ENCODE measurements around the gene MIA2.

MIA2 gene

GRCh38 chr14:39425947-39426346 is 192.2 kb downstream of the MIA2 start:
- no peak overlapping the region for H2BK15ac ChIP-seq (ENCODE audit: low read depth, poor library complexity, severe bottlenecking)
- H3K4me2 ChIP-seq (ENCODE audit: low read length, poor library complexity, severe bottlenecking) = no peak overlapping the region
- H3K23ac ChIP-seq (ENCODE audit: low read length in 2 of 2) = no peak overlapping the region
- H4K91ac ChIP-seq (ENCODE audit: low read length) = no peak overlapping the region
- 100% methylated on average over 1 of the region's 3 CpGs for WGBS
- DNase-seq = no peak
- H3K14ac ChIP-seq (ENCODE audit: low read length in 2 of 2) = no peak overlapping the region
- H2BK12ac ChIP-seq (ENCODE audit: low read length in 2 of 2) = no peak overlapping the region
- no peak overlapping the region for H3K4ac ChIP-seq (ENCODE audit: low read depth in 1 of 2, low read length in 2 of 2)
- no peak overlapping the region for H2BK120ac ChIP-seq (ENCODE audit: low read depth, low read length)
- H3K9me3 ChIP-seq (ENCODE audit: control insufficient read depth, low read length) = no peaks in the 10 kb centered on the region
- no peak overlapping the region for H2AK5ac ChIP-seq (ENCODE audit: low read length, severe bottlenecking)
- H3K79me1 ChIP-seq (replicated peaks; ENCODE audit: low read length, poor library complexity, severe bottlenecking) = peaks cover 20% of the 10 kb centered on the region
- no peak overlapping the region for H2AFZ ChIP-seq (ENCODE audit: low read depth, low read length)
- H3K36me3 ChIP-seq (ENCODE audit: control insufficient read depth in 1 of 2, insufficient read depth in 2 of 2, low read depth in 1 of 2, low read length in 2 of 2) = no peaks in the 10 kb centered on the region
- no peaks in the 10 kb centered on the region for H3K27me3 ChIP-seq (ENCODE audit: control insufficient read depth in 1 of 2, insufficient read depth in 1 of 2, low read length in 2 of 2)
- no peak overlapping the region for H3K18ac ChIP-seq (ENCODE audit: low read depth in 1 of 2, low read length in 2 of 2)
- no peak overlapping the region for H2BK5ac ChIP-seq (ENCODE audit: low read depth, low read length, poor library complexity, severe bottlenecking)
- H3K27ac ChIP-seq (ENCODE audit: low read length, poor library complexity, severe bottlenecking) = no peak overlapping the region
- peaks cover 2% of the 10 kb centered on the region for H3K4me1 ChIP-seq (ENCODE audit: control insufficient read depth, insufficient read depth, low read depth, low read length)
- peak overlapping the region; percentile 66 for H3K9ac ChIP-seq (ENCODE audit: low read length)
- H3K4me3 ChIP-seq (ENCODE audit: insufficient read depth in 1 of 2, low read depth in 1 of 2, low read length in 2 of 2) = peak overlapping the region in 1 of 2 experiments; percentile 19
- no peak overlapping the region for H4K8ac ChIP-seq (ENCODE audit: low read length)

GRCh38 chr14:39426605-39427004 is 192.9 kb downstream of the MIA2 start:
- H3K36me3 ChIP-seq (ENCODE audit: control insufficient read depth in 1 of 2, insufficient read depth in 2 of 2, low read depth in 1 of 2, low read length in 2 of 2) = no peaks in the 10 kb centered on the region
- H3K18ac ChIP-seq (ENCODE audit: low read depth in 1 of 2, low read length in 2 of 2) = no peak overlapping the region
- no peak overlapping the region for H2BK120ac ChIP-seq (ENCODE audit: low read depth, low read length)
- no peak overlapping the region for H3K23ac ChIP-seq (ENCODE audit: low read length in 2 of 2)
- peaks cover 18% of the 10 kb centered on the region for H3K79me1 ChIP-seq (replicated peaks; ENCODE audit: low read length, poor library complexity, severe bottlenecking)
- H3K4ac ChIP-seq (ENCODE audit: low read depth in 1 of 2, low read length in 2 of 2) = no peak overlapping the region
- H3K27ac ChIP-seq (ENCODE audit: low read length, poor library complexity, severe bottlenecking) = no peak overlapping the region
- H4K8ac ChIP-seq (ENCODE audit: low read length) = no peak overlapping the region
- H3K4me1 ChIP-seq (ENCODE audit: control insufficient read depth, insufficient read depth, low read depth, low read length) = peaks cover 2% of the 10 kb centered on the region
- H2BK5ac ChIP-seq (ENCODE audit: low read depth, low read length, poor library complexity, severe bottlenecking) = no peak overlapping the region
- no peak overlapping the region for H3K14ac ChIP-seq (ENCODE audit: low read length in 2 of 2)
- no peaks in the 10 kb centered on the region for H3K9me3 ChIP-seq (ENCODE audit: control insufficient read depth, low read length)
- WGBS = 82% methylated on average over 7 of the region's 7 CpGs
- peak overlapping the region in 1 of 2 experiments; percentile 19 for H3K4me3 ChIP-seq (ENCODE audit: insufficient read depth in 1 of 2, low read depth in 1 of 2, low read length in 2 of 2)
- no peak overlapping the region for H2BK15ac ChIP-seq (ENCODE audit: low read depth, poor library complexity, severe bottlenecking)
- no peak overlapping the region for H2AK5ac ChIP-seq (ENCODE audit: low read length, severe bottlenecking)
- DNase-seq = peak; percentile 26
- H3K4me2 ChIP-seq (ENCODE audit: low read length, poor library complexity, severe bottlenecking) = no peak overlapping the region
- H3K9ac ChIP-seq (ENCODE audit: low read length) = peak overlapping the region; percentile 66
- no peak overlapping the region for H2BK12ac ChIP-seq (ENCODE audit: low read length in 2 of 2)
- no peaks in the 10 kb centered on the region for H3K27me3 ChIP-seq (ENCODE audit: control insufficient read depth in 1 of 2, insufficient read depth in 1 of 2, low read length in 2 of 2)
- H4K91ac ChIP-seq (ENCODE audit: low read length) = no peak overlapping the region
- H2AFZ ChIP-seq (ENCODE audit: low read depth, low read length) = no peak overlapping the region

- H4K8ac ChIP-seq (ENCODE audit: low read length) = no peak overlapping the region
- no peak overlapping the region for H3K14ac ChIP-seq (ENCODE audit: low read length in 2 of 2)
- DNase-seq = no peak
- no peak overlapping the region for H3K23ac ChIP-seq (ENCODE audit: low read length in 2 of 2)
- no peak overlapping the region for H2BK15ac ChIP-seq (ENCODE audit: low read depth, poor library complexity, severe bottlenecking)
- no peak overlapping the region for H2AFZ ChIP-seq (ENCODE audit: low read depth, low read length)
- no peak overlapping the region for H2BK120ac ChIP-seq (ENCODE audit: low read depth, low read length)
- H3K4me2 ChIP-seq (ENCODE audit: low read length, poor library complexity, severe bottlenecking) = no peak overlapping the region
- no peak overlapping the region for H4K91ac ChIP-seq (ENCODE audit: low read length)
- H3K36me3 ChIP-seq (ENCODE audit: control insufficient read depth in 1 of 2, insufficient read depth in 2 of 2, low read depth in 1 of 2, low read length in 2 of 2) = no peaks in the 10 kb centered on the region
- no peaks in the 10 kb centered on the region for H3K27me3 ChIP-seq (ENCODE audit: control insufficient read depth in 1 of 2, insufficient read depth in 1 of 2, low read length in 2 of 2)
- no peak overlapping the region for H3K4me3 ChIP-seq (ENCODE audit: insufficient read depth in 1 of 2, low read depth in 1 of 2, low read length in 2 of 2)
- no peak overlapping the region for H2AK5ac ChIP-seq (ENCODE audit: low read length, severe bottlenecking)
- H2BK5ac ChIP-seq (ENCODE audit: low read depth, low read length, poor library complexity, severe bottlenecking) = no peak overlapping the region
- H3K9ac ChIP-seq (ENCODE audit: low read length) = no peak overlapping the region
- H3K4ac ChIP-seq (ENCODE audit: low read depth in 1 of 2, low read length in 2 of 2) = no peak overlapping the region
- peaks cover 2% of the 10 kb centered on the region for H3K4me1 ChIP-seq (ENCODE audit: control insufficient read depth, insufficient read depth, low read depth, low read length)
- H3K18ac ChIP-seq (ENCODE audit: low read depth in 1 of 2, low read length in 2 of 2) = no peak overlapping the region
- no peaks in the 10 kb centered on the region for H3K9me3 ChIP-seq (ENCODE audit: control insufficient read depth, low read length)
- H3K79me1 ChIP-seq (replicated peaks; ENCODE audit: low read length, poor library complexity, severe bottlenecking) = peaks cover 15% of the 10 kb centered on the region
- H2BK12ac ChIP-seq (ENCODE audit: low read length in 2 of 2) = no peak overlapping the region
- no peak overlapping the region for H3K27ac ChIP-seq (ENCODE audit: low read length, poor library complexity, severe bottlenecking)
- WGBS = 92% methylated on average over 8 of the region's 8 CpGs
Measured at GRCh38 chr14:39428118-39428517, 194.4 kb downstream of the MIA2 start.

- Histone ChIP-seq H3K79me1 (replicated peaks; ENCODE audit: low read length, poor library complexity, severe bottlenecking) (peaks cover 11% of the 10 kb centered on the region), H3K9ac (ENCODE audit: low read length) (peak overlapping the region; percentile 100), H3K4me3 (ENCODE audit: insufficient read depth in 1 of 2, low read depth in 1 of 2, low read length in 2 of 2) (peak overlapping the region; percentile 81 to 98), H3K9me3 (ENCODE audit: control insufficient read depth, low read length) (no peaks in the 10 kb centered on the region), H4K91ac (ENCODE audit: low read length) (no peak overlapping the region), H3K4me1 (ENCODE audit: control insufficient read depth, insufficient read depth, low read depth, low read length) (peaks cover 2% of the 10 kb centered on the region), H3K14ac (ENCODE audit: low read length in 2 of 2) (no peak overlapping the region), H3K23ac (ENCODE audit: low read length in 2 of 2) (peak overlapping the region in 1 of 2 experiments; percentile 93), H3K27me3 (ENCODE audit: control insufficient read depth in 1 of 2, insufficient read depth in 1 of 2, low read length in 2 of 2) (no peaks in the 10 kb centered on the region), H2AFZ (ENCODE audit: low read depth, low read length) (peak overlapping the region; percentile 72), H3K4me2 (ENCODE audit: low read length, poor library complexity, severe bottlenecking) (peak overlapping the region; percentile 92), H3K18ac (ENCODE audit: low read depth in 1 of 2, low read length in 2 of 2) (no peak overlapping the region), H4K8ac (ENCODE audit: low read length) (no peak overlapping the region), H2BK12ac (ENCODE audit: low read length in 2 of 2) (no peak overlapping the region), H2BK120ac (ENCODE audit: low read depth, low read length) (no peak overlapping the region), H2AK5ac (ENCODE audit: low read length, severe bottlenecking) (no peak overlapping the region), H2BK5ac (ENCODE audit: low read depth, low read length, poor library complexity, severe bottlenecking) (no peak overlapping the region), H3K27ac (ENCODE audit: low read length, poor library complexity, severe bottlenecking) (no peak overlapping the region), H2BK15ac (ENCODE audit: low read depth, poor library complexity, severe bottlenecking) (no peak overlapping the region), H3K4ac (ENCODE audit: low read depth in 1 of 2, low read length in 2 of 2) (no peak overlapping the region), H3K36me3 (ENCODE audit: control insufficient read depth in 1 of 2, insufficient read depth in 2 of 2, low read depth in 1 of 2, low read length in 2 of 2) (no peaks in the 10 kb centered on the region)
- no peak for DNase-seq
- 19% methylated on average over 11 of the region's 19 CpGs for WGBS
Measured at GRCh38 chr14:39430762-39431415, 197.2 kb downstream of the MIA2 start.
